ENCODE measurements around the gene LYPD1. TPM values are rescaled to one million over a fixed set of nuclear protein-coding genes. Genes with fewer than 3 reads are reported as not detected.

The LYPD1 gene
- total RNA-seq, 6 experiments from 2014 or later = 0.27 to 1.5 (median 0.81) TPM; not detected in 1

DNA sequence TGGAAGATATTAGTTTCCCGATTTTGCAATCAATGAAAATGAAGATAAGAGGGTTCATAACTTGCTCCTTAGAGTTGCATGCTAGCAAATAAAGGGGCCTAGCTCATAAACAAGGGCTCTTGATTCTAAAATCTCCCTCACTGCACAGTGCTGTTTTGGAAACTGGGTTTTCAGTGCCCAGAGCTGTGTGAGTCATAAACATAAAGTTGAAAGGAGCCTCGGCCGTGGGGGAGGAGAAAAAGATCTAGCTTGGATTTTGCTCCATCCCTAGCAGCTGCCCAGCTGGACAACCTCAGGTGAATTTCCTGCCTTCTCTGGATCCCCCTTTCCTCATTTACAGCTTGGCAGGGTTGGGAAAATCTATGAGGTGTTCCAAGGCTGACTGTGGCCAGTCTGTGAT, 42.5 kb downstream of the LYPD1 start:
- no peak for ATAC-seq
- no peak for TF ChIP-seq POLR2A (IDR thresholded peaks at IDR 0.05)
- TF ChIP-seq, protein P1, sequence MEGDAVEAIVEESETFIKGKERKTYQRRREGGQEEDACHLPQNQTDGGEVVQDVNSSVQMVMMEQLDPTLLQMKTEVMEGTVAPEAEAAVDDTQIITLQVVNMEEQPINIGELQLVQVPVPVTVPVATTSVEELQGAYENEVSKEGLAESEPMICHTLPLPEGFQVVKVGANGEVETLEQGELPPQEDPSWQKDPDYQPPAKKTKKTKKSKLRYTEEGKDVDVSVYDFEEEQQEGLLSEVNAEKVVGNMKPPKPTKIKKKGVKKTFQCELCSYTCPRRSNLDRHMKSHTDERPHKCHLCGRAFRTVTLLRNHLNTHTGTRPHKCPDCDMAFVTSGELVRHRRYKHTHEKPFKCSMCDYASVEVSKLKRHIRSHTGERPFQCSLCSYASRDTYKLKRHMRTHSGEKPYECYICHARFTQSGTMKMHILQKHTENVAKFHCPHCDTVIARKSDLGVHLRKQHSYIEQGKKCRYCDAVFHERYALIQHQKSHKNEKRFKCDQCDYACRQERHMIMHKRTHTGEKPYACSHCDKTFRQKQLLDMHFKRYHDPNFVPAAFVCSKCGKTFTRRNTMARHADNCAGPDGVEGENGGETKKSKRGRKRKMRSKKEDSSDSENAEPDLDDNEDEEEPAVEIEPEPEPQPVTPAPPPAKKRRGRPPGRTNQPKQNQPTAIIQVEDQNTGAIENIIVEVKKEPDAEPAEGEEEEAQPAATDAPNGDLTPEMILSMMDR (IDR thresholded peaks at IDR 0.05) = no peak
- no peak for DNase-seq
- intact Hi-C loops (cut with DNase I) = no loop called here
- H3K36me3 ChIP-seq = no peaks in the 10 kb centered on the region
- no peaks in the 10 kb centered on the region for H3K9me3 ChIP-seq
- no peak overlapping the region for H3K27ac ChIP-seq
- H3K4me1 ChIP-seq = peaks cover 0 to 15% (median 7%) of the 10 kb centered on the region in 4 donors
- WGBS (ENCODE audit: insufficient coverage, low coverage, low lambda C conversion rate, missing lambda C conversion rate) = 75% methylated on average over 3 of the region's 3 CpGs
- no peak overlapping the region for H3K4me3 ChIP-seq
- H3K27me3 ChIP-seq = no peaks in the 10 kb centered on the region

DNA sequence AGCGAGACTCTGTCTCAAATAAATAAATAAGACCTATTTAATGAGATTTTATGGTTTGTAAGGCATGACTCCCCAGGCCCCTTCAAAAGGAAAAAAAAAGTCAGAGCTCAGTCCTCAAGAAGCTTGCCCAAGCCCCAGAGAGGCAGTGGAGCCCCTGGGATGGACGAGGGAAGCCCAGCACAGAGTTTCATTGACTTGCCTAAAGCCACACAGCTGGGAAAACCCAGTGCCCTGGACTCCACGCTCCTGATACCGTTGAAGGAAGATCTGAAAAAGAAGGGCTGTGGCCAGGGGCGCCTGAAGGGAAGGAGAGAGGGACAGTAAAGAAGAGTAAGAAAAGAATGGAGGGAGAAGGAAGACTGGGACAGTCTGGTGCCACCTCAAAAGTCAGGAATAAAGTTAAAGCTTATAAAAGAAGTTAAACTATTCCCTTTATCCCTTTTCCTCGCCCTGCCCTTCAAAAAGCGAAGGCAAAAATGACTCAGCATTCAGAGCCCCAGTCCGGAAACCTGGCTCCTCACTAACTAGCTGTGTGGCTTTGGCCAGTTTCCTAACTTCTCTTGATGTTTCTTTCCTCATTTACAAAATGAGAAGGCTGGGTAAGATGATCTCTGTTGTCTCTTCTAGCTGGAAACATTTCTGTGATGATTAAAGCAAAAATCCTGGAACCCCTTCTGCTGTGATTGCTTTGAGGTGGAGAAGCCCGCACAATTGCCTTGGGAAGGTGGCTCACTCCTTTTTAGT, 46.7 kb downstream of the LYPD1 start:
- 81% methylated on average over 9 of the region's 9 CpGs for WGBS (ENCODE audit: insufficient coverage, low coverage, low lambda C conversion rate, missing lambda C conversion rate)
- no peak for TF ChIP-seq POLR2A (IDR thresholded peaks at IDR 0.05)
- TF ChIP-seq, protein P1 (IDR thresholded peaks at IDR 0.05) = no peak
- Histone ChIP-seq H3K36me3 (no peaks in the 10 kb centered on the region), H3K4me1 (peaks cover 0 to 16% (median 0%) of the 10 kb centered on the region in 4 donors), H3K4me3 (no peak overlapping the region), H3K9me3 (no peaks in the 10 kb centered on the region), H3K27ac (no peak overlapping the region), H3K27me3 (no peaks in the 10 kb centered on the region)
- DNase-seq (no peak), ATAC-seq (no peak)
- intact Hi-C loops (cut with DNase I) = no loop called here

DNA sequence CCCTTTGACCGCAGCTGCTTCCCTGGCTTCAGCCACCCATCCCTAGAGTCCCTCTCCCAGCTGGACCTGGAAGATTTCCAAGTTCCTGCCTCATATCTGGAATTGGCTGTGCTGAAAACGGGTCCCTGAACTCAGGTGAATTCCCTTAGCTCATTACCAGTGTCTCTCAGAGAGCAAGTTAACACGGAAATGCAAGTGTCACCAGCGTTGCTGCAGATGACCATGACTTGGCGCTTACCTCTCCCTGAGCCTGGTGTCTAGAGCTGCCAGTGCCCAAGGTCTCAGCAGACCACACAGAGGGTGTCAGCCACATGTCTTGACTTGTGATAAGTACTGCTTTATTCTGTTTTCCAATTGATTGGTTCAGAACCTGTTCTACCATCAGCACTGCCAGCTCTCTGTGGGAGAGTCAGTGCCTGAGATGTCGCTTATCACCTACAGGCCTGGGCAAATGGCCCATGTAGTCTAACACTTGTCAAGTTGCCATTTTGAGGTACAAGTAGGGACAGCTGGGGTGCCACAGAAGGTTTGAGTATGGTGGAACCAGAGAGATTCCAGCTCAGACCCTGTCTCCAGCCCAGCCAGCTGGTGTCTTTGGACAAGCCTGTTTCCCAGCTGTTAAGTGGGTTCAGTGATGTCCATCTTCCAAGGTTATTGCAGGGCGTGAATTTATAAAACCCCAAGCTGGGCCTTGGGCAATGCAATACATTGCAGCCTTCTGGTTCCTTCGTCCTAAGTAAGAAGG, 48.7 kb downstream of the LYPD1 start:
- WGBS (ENCODE audit: insufficient coverage, low coverage, low lambda C conversion rate, missing lambda C conversion rate) = 22% methylated on average over 4 of the region's 8 CpGs
- peak; percentile 76 to 94 (median 80) for ATAC-seq
- intact Hi-C loops (cut with DNase I) = no loop called here
- Histone ChIP-seq H3K4me3 (no peak overlapping the region), H3K4me1 (peaks cover 0 to 23% (median 0%) of the 10 kb centered on the region in 4 donors), H3K27ac (peak overlapping the region in 2 of 3 donors; percentile 2 to 27), H3K36me3 (no peaks in the 10 kb centered on the region), H3K9me3 (no peaks in the 10 kb centered on the region), H3K27me3 (no peaks in the 10 kb centered on the region)
- TF ChIP-seq, protein P1 (IDR thresholded peaks at IDR 0.05) = no peak
- TF ChIP-seq POLR2A (IDR thresholded peaks at IDR 0.05) = no peak
- DNase-seq = peak in 2 of 3 donors; percentile 51 to 67

DNA sequence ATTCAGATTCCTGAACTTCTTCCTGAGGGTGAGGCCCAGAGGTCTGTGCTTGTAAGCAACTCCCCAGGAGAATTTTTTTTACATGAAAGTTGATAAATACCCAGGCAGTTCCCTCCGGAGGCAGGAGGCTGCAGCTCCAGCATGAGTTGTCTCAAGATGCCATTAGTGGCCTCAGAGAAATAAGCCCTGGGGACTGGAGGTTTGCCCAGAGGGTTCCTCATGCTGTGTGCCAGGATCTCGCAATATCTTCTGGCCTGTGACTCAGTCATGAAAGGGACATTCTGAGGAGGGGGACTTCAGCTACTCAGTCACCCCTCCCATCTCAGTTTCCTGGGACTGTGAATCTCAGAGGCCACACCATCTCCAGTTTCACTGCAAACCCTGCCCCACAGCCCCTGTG, 49.9 kb downstream of the LYPD1 start:
- ATAC-seq (no peak), DNase-seq (no peak)
- peaks cover 0 to 23% (median 0%) of the 10 kb centered on the region in 4 donors for H3K4me1 ChIP-seq
- intact Hi-C loops (cut with DNase I) = no loop called here
- H3K27me3 ChIP-seq = no peaks in the 10 kb centered on the region
- H3K9me3 ChIP-seq = no peaks in the 10 kb centered on the region
- H3K27ac ChIP-seq = no peak overlapping the region
- no peak for TF ChIP-seq POLR2A (IDR thresholded peaks at IDR 0.05)
- TF ChIP-seq, protein P1 (IDR thresholded peaks at IDR 0.05) = no peak
- WGBS (ENCODE audit: insufficient coverage, low coverage, low lambda C conversion rate, missing lambda C conversion rate) = 83% methylated on average over 2 of the region's 2 CpGs
- H3K4me3 ChIP-seq = no peak overlapping the region
- no peaks in the 10 kb centered on the region for H3K36me3 ChIP-seq

Measured in right lobe of liver (tissue), 6 donors.